Parathyroid adenoma (tissue), 2 donors: ENCODE results near the gene AUTS2.

Experiments used
- H2AFZ ChIP-seq: fragments of 300-600 bp; sonication (generic); one replicate; pipeline ENCODE4 v1.7.0; 2017; ENCODE audit warnings: antibody characterized with exemption, mild to moderate bottlenecking
- H3K27ac ChIP-seq: fragments of 300-600 bp; sonication (generic); one replicate; pipeline ENCODE4 v1.7.0; 2017
- H3K27me3 ChIP-seq: fragments of 300-600 bp; sonication (generic); one replicate; pipeline ENCODE4 v1.7.0; 2017; ENCODE audit warnings: low read length; ENCODE audit not compliant: control insufficient read depth, insufficient read depth
- H3K36me3 ChIP-seq: fragments of 300-600 bp; sonication (generic); one replicate; pipeline ENCODE4 v1.7.0; 2017; ENCODE audit warnings: low read length; ENCODE audit not compliant: control insufficient read depth, insufficient read depth
- H3K4me1 ChIP-seq: fragments of 300-600 bp; sonication (generic); one replicate; pipeline ENCODE4 v1.7.0; 2017; ENCODE audit warnings: control low read depth
- H3K4me2 ChIP-seq: fragments of 300-600 bp; sonication (generic); one replicate; pipeline ENCODE4 v1.7.0; 2017; ENCODE audit warnings: low read length
- H3K4me3 ChIP-seq: fragments of 300-600 bp; sonication (generic); one replicate; pipeline ENCODE4 v1.7.0; 2017; ENCODE audit warnings: low read depth, low read length
- H3K79me2 ChIP-seq: fragments of 300-600 bp; sonication (generic); one replicate; pipeline ENCODE4 v1.7.0; 2017; ENCODE audit warnings: control low read depth
- H3K9ac ChIP-seq: fragments of 300-600 bp; sonication (generic); one replicate; pipeline ENCODE4 v1.7.0; 2017; ENCODE audit warnings: mild to moderate bottlenecking
- H3K9me3 ChIP-seq: fragments of 300-600 bp; sonication (generic); one replicate; pipeline ENCODE4 v1.7.0; 2017; ENCODE audit warnings: low read length; ENCODE audit not compliant: control insufficient read depth
- TF ChIP-seq, protein P1 (sequence below): fragments of 300-600 bp; sonication (generic); IDR thresholded peaks from one replicate; pipeline ENCODE4 v1.7.0; 2017; ENCODE audit warnings: antibody characterized with exemption, mild to moderate bottlenecking
- donor health status: primary hyperparathyroidism.

The AUTS2 gene

DNA sequence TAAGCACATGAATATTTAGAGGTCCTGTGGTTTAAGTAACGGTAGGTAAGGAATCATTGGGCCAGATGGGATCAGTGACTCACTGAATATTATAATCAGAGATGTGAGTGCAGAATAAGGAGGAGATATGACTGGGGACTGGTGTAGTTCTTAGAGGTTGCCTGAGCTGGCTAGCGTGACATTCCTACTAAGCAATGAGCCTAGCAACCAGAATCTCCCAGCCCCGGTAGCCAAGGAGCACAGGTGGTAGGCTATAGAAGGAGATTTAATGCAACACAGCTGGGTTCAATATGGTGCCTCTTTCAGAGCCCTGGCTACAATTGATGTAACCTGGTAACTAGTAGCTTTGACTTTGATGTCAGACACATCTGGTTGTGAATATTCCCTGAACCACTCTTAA is 641.6 kb downstream of the AUTS2 start:
- Histone ChIP-seq H3K9me3 (no peaks in the 10 kb centered on the region), H3K79me2 (no peaks in the 10 kb centered on the region), H3K36me3 (no peaks in the 10 kb centered on the region), H3K27ac (no peak overlapping the region), H3K9ac (no peak overlapping the region), H3K4me2 (no peak overlapping the region), H3K27me3 (no peaks in the 10 kb centered on the region), H3K4me3 (no peak overlapping the region), H3K4me1 (no peaks in the 10 kb centered on the region), H2AFZ (no peak overlapping the region)
- TF ChIP-seq, protein P1, sequence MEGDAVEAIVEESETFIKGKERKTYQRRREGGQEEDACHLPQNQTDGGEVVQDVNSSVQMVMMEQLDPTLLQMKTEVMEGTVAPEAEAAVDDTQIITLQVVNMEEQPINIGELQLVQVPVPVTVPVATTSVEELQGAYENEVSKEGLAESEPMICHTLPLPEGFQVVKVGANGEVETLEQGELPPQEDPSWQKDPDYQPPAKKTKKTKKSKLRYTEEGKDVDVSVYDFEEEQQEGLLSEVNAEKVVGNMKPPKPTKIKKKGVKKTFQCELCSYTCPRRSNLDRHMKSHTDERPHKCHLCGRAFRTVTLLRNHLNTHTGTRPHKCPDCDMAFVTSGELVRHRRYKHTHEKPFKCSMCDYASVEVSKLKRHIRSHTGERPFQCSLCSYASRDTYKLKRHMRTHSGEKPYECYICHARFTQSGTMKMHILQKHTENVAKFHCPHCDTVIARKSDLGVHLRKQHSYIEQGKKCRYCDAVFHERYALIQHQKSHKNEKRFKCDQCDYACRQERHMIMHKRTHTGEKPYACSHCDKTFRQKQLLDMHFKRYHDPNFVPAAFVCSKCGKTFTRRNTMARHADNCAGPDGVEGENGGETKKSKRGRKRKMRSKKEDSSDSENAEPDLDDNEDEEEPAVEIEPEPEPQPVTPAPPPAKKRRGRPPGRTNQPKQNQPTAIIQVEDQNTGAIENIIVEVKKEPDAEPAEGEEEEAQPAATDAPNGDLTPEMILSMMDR, result no peak

DNA sequence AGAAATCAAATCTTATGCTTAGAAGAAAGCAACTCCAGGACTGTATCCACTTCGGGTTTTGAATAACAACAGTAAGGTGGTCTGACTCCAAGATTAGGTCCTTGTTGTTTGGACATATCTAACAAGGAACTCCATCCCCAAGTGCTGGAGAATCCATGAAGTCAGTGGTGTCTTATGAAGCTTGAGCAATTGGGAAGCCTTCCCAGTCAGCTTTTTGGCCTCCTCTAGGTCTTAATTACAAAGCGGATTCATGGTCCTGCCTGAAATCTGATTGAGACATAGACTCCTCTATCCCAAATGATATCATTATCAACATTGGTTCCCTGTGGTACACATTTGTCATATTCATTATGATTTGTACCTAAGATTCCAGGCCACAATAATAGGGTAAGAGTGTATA is 642.6 kb downstream of the AUTS2 start:
- no peak overlapping the region for H3K4me3 ChIP-seq
- H3K27ac ChIP-seq, result no peak overlapping the region
- H3K36me3 ChIP-seq, result no peaks in the 10 kb centered on the region
- no peaks in the 10 kb centered on the region for H3K9me3 ChIP-seq
- H3K4me2 ChIP-seq, result no peak overlapping the region
- TF ChIP-seq, protein P1, result no peak
- no peaks in the 10 kb centered on the region for H3K4me1 ChIP-seq
- no peaks in the 10 kb centered on the region for H3K27me3 ChIP-seq
- no peak overlapping the region for H2AFZ ChIP-seq
- H3K79me2 ChIP-seq, result no peaks in the 10 kb centered on the region
- H3K9ac ChIP-seq, result no peak overlapping the region

DNA sequence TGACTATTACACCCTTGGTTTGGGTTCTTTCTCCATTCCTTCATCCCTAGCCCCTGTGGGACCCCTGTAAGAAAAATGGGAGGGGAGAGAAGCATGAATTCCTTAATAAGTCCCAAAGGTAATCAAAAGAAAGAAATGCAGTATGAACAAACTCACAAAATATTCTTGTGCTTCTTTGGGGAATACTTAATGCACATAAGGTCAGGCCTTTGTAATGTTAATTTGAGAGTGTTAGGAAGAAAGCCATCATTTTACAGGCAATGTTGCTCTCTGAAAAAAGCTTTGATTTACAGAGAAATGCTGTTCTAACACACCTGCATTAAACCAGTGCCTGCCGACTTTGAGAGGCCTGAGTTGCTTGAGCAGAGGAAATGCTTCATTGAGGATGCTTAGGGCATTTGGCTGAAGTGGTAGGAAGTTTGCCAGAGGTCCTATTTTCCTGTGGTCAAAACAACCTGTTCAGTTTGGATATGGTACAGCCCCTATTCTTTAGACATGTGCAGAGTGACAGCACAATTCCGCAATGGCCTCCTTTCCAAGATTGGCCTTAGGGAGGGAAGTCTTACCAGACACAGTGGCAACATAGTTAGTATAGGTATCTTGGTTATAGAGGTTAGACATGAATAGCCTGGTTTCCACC is 643.4 kb downstream of the AUTS2 start:
- Histone ChIP-seq H3K4me2 (no peak overlapping the region), H3K9ac (no peak overlapping the region), H2AFZ (no peak overlapping the region), H3K9me3 (no peaks in the 10 kb centered on the region), H3K36me3 (no peaks in the 10 kb centered on the region), H3K27ac (no peak overlapping the region), H3K27me3 (no peaks in the 10 kb centered on the region), H3K79me2 (no peaks in the 10 kb centered on the region), H3K4me1 (no peaks in the 10 kb centered on the region), H3K4me3 (no peak overlapping the region)
- TF ChIP-seq, protein P1, result no peak

DNA sequence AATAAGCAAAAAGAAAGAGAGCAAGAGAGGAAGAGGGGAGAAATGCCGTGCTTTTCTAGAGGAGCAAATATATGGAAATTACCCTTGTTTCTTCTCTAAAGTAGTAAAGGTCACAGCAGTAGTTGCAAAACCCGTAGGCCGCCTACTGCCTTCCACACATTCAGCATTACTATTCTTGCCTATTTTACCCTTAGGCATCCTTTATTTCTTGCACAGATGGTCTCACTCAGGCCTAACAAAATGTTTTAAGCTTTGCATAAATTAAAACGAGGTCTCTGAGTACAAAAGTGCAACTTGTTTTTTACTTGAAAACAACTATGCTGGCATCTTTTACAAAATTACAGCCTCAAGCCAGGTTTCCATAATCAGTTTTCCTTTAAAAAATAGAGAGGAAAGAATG is 644.6 kb downstream of the AUTS2 start:
- Histone ChIP-seq H3K4me1 (no peaks in the 10 kb centered on the region), H3K9me3 (no peaks in the 10 kb centered on the region), H3K79me2 (no peaks in the 10 kb centered on the region), H2AFZ (no peak overlapping the region), H3K36me3 (no peaks in the 10 kb centered on the region), H3K4me3 (no peak overlapping the region), H3K9ac (no peak overlapping the region), H3K27ac (no peak overlapping the region), H3K4me2 (no peak overlapping the region), H3K27me3 (no peaks in the 10 kb centered on the region)
- TF ChIP-seq, protein P1, result no peak

DNA sequence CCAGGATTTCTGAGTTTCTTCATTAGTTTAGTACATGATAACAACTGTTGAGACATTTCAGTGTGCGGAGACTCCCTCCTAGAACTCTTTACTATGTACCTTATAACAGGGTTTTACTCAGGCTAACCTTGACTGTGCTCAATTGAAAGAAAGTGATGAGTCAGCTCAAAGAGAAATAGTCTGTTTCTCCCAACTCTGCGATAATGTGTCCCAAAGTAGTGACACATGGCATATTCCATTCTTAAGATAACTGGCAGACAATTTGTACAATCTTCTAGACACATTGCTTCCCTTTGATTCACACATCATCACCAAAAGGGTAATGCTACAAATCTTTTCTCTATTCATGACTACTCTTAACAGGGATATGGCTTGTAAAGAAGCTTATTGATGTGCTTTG is 645.2 kb downstream of the AUTS2 start:
- TF ChIP-seq, protein P1, result no peak
- H3K27me3 ChIP-seq, result no peaks in the 10 kb centered on the region

More for the DNA sequence above, 645.2 kb downstream of the AUTS2 start:
- no peak overlapping the region for H2AFZ ChIP-seq
- no peak overlapping the region for H3K27ac ChIP-seq
- H3K9me3 ChIP-seq, result no peaks in the 10 kb centered on the region
- no peaks in the 10 kb centered on the region for H3K4me1 ChIP-seq
- H3K4me3 ChIP-seq, result no peak overlapping the region
- no peaks in the 10 kb centered on the region for H3K36me3 ChIP-seq
- H3K79me2 ChIP-seq, result no peaks in the 10 kb centered on the region
- H3K9ac ChIP-seq, result no peak overlapping the region
- no peak overlapping the region for H3K4me2 ChIP-seq
